Hepatocyte (in vitro differentiated cells): ENCODE results near the gene EYS. TPM values are rescaled to one million over a fixed set of nuclear protein-coding genes. Genes with fewer than 3 reads are reported as not detected.

Experiments used
- DNase-seq: peaks from one replicate; pipeline ENCODE4 v3.0.0-alpha.2; 2016; ENCODE audit warnings: low spot score
- H2AFZ ChIP-seq: fragments of 200-600 bp; sonication (generic); 2 replicates; pipeline ENCODE4 v1.6.0; 2016; ENCODE audit warnings: antibody characterized with exemption, mild to moderate bottlenecking
- H3K27ac ChIP-seq: fragments of 200-600 bp; sonication (generic); 2 replicates; pipeline ENCODE4 v1.5.1; 2016; ENCODE audit warnings: mild to moderate bottlenecking
- H3K27me3 ChIP-seq: fragments of 200-600 bp; sonication (generic); 2 replicates; pipeline ENCODE4 v1.6.1; 2016
- H3K36me3 ChIP-seq: fragments of 200-600 bp; sonication (generic); replicated peaks from 2 replicates; pipeline ENCODE4 v1.5.1; 2016; ENCODE audit warnings: low read depth; ENCODE audit not compliant: insufficient read depth
- H3K4me1 ChIP-seq: fragments of 200-600 bp; sonication (generic); 2 replicates; pipeline ENCODE4 v1.5.1; 2016; ENCODE audit warnings: mild to moderate bottlenecking, moderate library complexity; ENCODE audit not compliant: insufficient read depth
- H3K4me2 ChIP-seq: fragments of 200-600 bp; sonication (generic); 2 replicates; pipeline ENCODE4 v1.6.0; 2016
- H3K4me3 ChIP-seq: fragments of 200-600 bp; sonication (generic); 2 replicates; pipeline ENCODE4 v1.5.1; 2016; ENCODE audit warnings: mild to moderate bottlenecking
- H3K79me2 ChIP-seq: fragments of 200-600 bp; sonication (generic); 2 replicates; pipeline ENCODE4 v1.6.0; 2017; ENCODE audit warnings: mild to moderate bottlenecking
- H3K9me2 ChIP-seq: fragments of 200-600 bp; sonication (generic); replicated peaks from 2 replicates; pipeline ENCODE4 v1.6.0; 2017; ENCODE audit warnings: mild to moderate bottlenecking; ENCODE audit not compliant: insufficient read depth
- H3K9me3 ChIP-seq: fragments of 200-600 bp; sonication (generic); 2 replicates; pipeline ENCODE4 v1.5.1; 2016; ENCODE audit warnings: low read depth, mild to moderate bottlenecking
- H4K20me1 ChIP-seq: fragments of 200-600 bp; sonication (generic); 2 replicates; pipeline ENCODE4 v1.6.0; 2016; ENCODE audit warnings: mild to moderate bottlenecking; ENCODE audit not compliant: insufficient read depth, poor library complexity, severe bottlenecking
- CTCF ChIP-seq: fragments of 200-600 bp; sonication (generic); IDR thresholded peaks from 2 replicates; pipeline ENCODE4 v1.5.1; 2016; ENCODE audit warnings: antibody characterized with exemption, mild to moderate bottlenecking; ENCODE audit not compliant: poor library complexity
- EZH2 ChIP-seq: fragments of 200-600 bp; sonication (generic); IDR thresholded peaks from 2 replicates; pipeline ENCODE4 v1.6.1; 2016; ENCODE audit warnings: antibody characterized with exemption, mild to moderate bottlenecking, borderline replicate concordance
- EZH2phosphoT487 ChIP-seq: fragments of 200-600 bp; sonication (generic); IDR thresholded peaks from one replicate; pipeline ENCODE4 v1.6.1; 2018; ENCODE audit warnings: antibody characterized with exemption, mild to moderate bottlenecking, low read depth, moderate library complexity; ENCODE audit not compliant: unreplicated experiment, severe bottlenecking
- WGBS: methylation state at CpG from one replicate; pipeline ENCODE4 v1.1.6; 2016; ENCODE audit warnings: low lambda C conversion rate; ENCODE audit errors: missing lambda C conversion rate; 5-methylcytosine and 5-hydroxymethylcytosine counted together
- polyA plus RNA-seq: library from polyadenylated mRNA; unstranded; fragments of >200 nt; fragmentation: Nextera tagmentation; extraction: Ambion mirVana; gene quantifications from 2 replicates; pipeline ENCODE4 v1.2.1, GENCODE V29; 2016
- total RNA-seq: library from RNA; depleted of rRNA; stranded (reverse); fragments of >200 nt; gene quantifications from 2 replicates; pipeline ENCODE4 v1.2.3, GENCODE V29; 2014

The EYS gene
- total and polyA plus RNA-seq, 2 experiments from 2014 or later: 0.57 to 0.68 TPM

- no peaks in the 10 kb centered on the region for H3K9me3 ChIP-seq
- DNase-seq: no peak
- H3K4me1 ChIP-seq: no peaks in the 10 kb centered on the region
- no peak overlapping the region for H2AFZ ChIP-seq
- no peak overlapping the region for H3K4me2 ChIP-seq
- H4K20me1 ChIP-seq: no peaks in the 10 kb centered on the region
- H3K27me3 ChIP-seq: no peaks in the 10 kb centered on the region
- no peaks in the 10 kb centered on the region for H3K36me3 ChIP-seq
- TF ChIP-seq EZH2phosphoT487 (no peak), CTCF (no peak), EZH2 (no peak)
- H3K9me2 ChIP-seq: no peaks in the 10 kb centered on the region
- 92% methylated on average over 3 of the region's 3 CpGs for WGBS
- H3K4me3 ChIP-seq: no peak overlapping the region
- H3K27ac ChIP-seq: no peak overlapping the region
- no peaks in the 10 kb centered on the region for H3K79me2 ChIP-seq
Observed at GRCh38 chr6:65088575-65088974, 618.5 kb downstream of the EYS start.

GRCh38 chr6:65081756-65082155 is 625.3 kb downstream of the EYS start:
- H3K36me3 ChIP-seq: no peaks in the 10 kb centered on the region
- H4K20me1 ChIP-seq: no peaks in the 10 kb centered on the region
- no peak overlapping the region for H2AFZ ChIP-seq
- no peak overlapping the region for H3K4me3 ChIP-seq
- no peaks in the 10 kb centered on the region for H3K4me1 ChIP-seq
- H3K27ac ChIP-seq: no peak overlapping the region
- no peaks in the 10 kb centered on the region for H3K9me3 ChIP-seq
- DNase-seq: no peak
- WGBS: 92% methylated on average over 1 of the region's 1 CpG
- no peaks in the 10 kb centered on the region for H3K27me3 ChIP-seq
- H3K4me2 ChIP-seq: no peak overlapping the region
- TF ChIP-seq EZH2 (no peak), EZH2phosphoT487 (no peak), CTCF (no peak)
- no peaks in the 10 kb centered on the region for H3K9me2 ChIP-seq
- no peaks in the 10 kb centered on the region for H3K79me2 ChIP-seq

GRCh38 chr6:65075705-65076230 is 631.3 kb downstream of the EYS start:
- H3K4me1 ChIP-seq: no peaks in the 10 kb centered on the region
- TF ChIP-seq CTCF (no peak), EZH2phosphoT487 (no peak), EZH2 (no peak)

GRCh38 chr6:65072500-65072899 is 634.5 kb downstream of the EYS start:
- Histone ChIP-seq H3K79me2 (no peaks in the 10 kb centered on the region), H2AFZ (no peak overlapping the region), H3K9me2 (no peaks in the 10 kb centered on the region), H3K27ac (no peak overlapping the region), H3K27me3 (no peaks in the 10 kb centered on the region), H3K9me3 (no peaks in the 10 kb centered on the region), H4K20me1 (no peaks in the 10 kb centered on the region), H3K4me3 (no peak overlapping the region), H3K4me1 (no peaks in the 10 kb centered on the region), H3K36me3 (no peaks in the 10 kb centered on the region), H3K4me2 (no peak overlapping the region)
- DNase-seq: no peak
- TF ChIP-seq EZH2phosphoT487: no peak
- TF ChIP-seq EZH2: no peak
- no peak for TF ChIP-seq CTCF
- 93% methylated on average over 1 of the region's 1 CpG for WGBS

More at GRCh38 chr6:65075705-65076230, 631.3 kb downstream of the EYS start:
- Histone ChIP-seq H2AFZ (no peak overlapping the region), H3K4me3 (no peak overlapping the region), H3K27me3 (no peaks in the 10 kb centered on the region), H3K79me2 (no peaks in the 10 kb centered on the region), H3K9me3 (no peaks in the 10 kb centered on the region), H3K36me3 (no peaks in the 10 kb centered on the region), H3K4me2 (no peak overlapping the region), H4K20me1 (no peaks in the 10 kb centered on the region), H3K9me2 (no peaks in the 10 kb centered on the region), H3K27ac (no peak overlapping the region)
- DNase-seq: no peak
